HG03025 (cell line): ENCODE data around the gene ANKRD36.
"Not testable (repeated sequence)": the region's sequence is repeated elsewhere in the genome, so short reads cannot be mapped to it uniquely, and the experiment has no call there.

Experiments
- ATAC-seq: cut with Tn5 transposase; IDR thresholded peaks from one replicate; pipeline ENCODE4 v1.9.1; 2021; ENCODE audit warnings: mild to moderate bottlenecking, moderate library complexity; ENCODE audit not compliant: unreplicated experiment, low FRiP score

Gene ANKRD36

DNA sequence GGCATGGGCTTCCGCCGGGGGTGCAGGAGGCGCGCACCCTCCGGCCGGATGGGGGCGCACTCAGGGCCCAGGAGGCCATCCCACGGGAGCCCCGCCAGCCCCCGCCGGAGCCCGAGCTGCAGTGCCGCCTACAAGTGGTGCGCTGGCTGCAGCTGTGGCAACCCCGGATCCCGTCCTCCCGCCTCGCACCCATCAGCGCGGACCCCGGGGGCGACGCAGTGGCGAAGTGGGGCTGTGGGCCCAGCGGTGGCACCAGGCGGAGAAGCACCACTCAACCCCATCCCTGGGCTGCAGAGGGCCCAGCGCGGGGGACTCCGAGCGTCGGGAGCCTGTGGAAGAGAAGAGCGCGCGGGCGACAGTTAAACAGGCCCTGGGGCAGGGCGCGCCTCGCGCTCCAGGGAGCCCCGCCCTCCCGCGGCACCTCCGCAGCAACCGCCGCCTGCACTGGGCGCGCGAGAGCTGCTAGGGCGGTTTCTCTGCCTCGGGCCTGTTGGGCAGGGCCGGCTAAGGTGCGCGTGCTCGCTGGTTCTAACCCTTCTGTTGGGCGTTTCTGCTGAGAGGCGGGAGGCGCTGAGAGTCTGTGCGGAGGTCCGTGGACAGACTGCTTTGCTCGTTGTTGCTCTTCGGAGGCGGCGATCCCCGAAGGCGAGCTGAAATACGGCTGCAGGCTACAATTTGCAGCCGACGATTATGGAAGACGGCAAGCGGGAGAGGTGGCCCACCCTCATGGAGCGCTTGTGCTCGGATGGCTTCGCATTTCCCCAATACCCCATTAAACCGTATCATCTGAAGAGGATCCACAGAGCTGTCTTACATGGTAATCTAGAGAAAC lies at the start of gene ANKRD36:
Gene ANKRD36, plus strand, starts transcription at position 104 of the 832 bp plus-strand sequence. Its CDS starts 587 bp downstream, at position 691.
- ATAC-seq, result peak; percentile 86

DNA sequence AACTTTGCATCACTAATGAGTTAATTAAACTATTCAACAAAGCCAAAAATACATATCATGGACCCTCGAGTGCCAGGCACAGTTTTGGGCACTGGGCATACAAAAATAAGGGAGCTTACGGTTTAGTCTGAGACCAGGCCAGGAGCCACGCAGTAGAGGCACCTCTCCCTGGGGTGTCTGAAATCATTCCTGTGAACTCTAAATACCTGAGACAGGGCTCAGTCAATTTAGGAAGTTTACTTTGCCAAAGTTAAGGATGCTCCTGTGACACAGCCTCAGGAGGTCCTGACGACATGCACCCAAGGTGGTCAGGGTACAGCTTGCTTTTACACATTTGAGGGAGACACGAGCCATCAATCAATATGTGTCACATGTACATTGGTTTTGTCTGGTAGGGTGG lies 46.9 kb upstream of the ANKRD36 start:
- ATAC-seq, result not testable (repeated sequence)

DNA sequence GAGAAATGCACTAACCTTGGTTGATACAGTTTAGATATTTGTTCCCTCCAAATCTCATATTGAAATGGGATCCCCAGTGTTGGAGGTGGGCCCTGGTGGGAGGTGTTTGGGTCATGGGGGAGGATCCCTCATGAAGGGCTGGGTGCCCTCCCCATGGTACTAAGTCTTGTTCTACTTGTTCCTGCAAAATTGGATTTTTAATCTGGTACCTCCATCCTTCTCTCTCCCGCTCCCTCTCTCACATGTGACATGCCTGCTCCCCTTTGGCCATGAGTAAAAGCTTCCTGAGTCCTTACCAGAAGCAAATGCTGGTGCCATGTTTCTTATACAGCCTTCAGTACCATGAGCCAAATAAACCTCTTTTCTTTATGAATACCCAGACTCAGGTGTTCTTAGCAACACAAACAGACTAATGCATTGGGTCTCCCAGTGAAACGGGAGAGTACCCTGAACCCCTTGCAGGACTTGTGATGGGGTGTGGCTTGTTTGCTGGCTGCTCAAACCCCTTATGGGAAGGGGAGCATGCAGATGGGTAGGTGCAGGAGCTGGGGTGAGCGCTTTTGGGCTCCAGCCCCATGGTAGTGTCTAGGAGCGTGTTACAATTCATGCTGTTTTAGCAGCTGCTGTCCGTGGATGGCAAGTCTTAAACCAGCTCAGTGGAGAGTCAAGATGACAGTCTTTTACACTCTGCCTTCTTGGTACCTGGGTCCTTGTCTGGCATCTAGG lies 45.5 kb upstream of the ANKRD36 start:
- no peak for ATAC-seq

DNA sequence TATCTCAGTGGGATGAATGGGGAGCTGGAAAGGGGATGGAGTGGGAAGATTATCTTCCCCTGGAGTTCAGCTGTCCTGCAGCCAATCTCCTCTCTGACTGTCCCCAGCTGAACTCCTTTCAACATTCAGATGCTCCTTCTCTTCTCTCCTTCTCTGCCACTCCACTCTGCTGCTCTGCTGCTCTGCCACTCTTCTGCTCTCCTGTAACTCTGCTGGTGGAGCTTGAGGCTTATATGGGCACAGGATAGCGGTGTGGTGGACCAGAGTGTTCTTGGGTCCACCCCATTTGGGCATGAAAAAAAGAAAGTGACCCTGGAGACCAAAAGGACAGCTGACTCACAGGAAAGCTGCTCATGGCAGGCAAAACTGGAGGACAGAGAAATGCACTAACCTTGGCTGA lies 44.9 kb upstream of the ANKRD36 start:
- no peak for ATAC-seq

DNA sequence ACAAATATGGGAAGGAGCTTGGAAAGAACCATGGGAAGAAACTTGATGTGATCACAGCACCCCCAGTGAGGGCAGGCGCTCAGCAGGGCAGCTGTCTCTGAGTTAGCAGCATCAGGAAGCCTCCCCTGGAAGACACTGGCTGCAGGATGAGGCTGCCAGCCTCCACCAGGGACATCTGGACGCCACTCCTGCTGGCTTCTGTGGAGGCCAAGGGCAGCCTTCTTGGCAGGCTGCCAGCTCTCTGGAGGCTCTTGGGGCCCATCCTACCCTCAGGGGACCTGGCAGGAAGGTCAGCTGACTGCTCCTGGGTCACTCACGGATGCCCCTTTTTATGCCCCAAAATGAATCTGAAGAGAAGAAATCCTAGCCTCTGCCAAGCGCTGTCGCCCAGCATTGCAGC lies 44.2 kb upstream of the ANKRD36 start:
- ATAC-seq, result not testable (repeated sequence)

DNA sequence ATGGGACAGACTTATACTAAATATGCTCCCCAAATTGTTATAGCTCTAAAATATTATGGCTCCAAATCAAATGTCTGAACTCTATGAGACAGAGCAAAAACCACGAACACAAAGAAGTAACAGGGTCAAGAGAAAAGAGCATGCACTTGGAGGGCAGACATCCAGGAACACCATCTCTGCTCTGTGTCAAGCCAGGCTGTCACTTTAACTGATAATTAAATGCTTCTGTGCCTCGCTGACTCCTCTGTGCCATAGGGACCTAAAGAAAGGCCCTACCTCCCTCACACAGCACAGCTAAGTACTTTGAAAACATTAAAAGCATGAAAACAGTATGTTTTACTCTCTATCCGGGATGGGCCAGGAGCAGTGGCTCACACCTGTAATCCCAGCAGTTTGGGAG lies 42.0 kb upstream of the ANKRD36 start:
- not testable (repeated sequence) for ATAC-seq

DNA sequence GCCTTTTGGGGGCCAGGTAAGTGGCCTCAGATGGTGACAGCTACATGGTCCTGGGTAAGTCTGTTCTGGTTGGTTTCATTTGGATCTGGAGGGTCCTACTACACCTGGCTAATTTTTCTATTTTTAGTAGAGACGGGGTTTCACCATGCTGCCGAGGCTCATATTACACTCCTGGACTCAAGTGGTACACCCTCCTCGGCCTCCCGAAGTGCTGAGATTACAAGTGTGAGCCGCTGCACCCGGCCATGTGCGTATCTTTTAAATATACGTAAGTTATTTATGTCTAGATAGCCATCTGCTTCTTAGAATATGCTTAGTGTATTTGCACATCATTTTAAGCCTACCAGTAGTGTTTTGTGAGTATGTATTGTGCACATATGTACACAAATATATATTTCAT lies 35.7 kb upstream of the ANKRD36 start:
- ATAC-seq, result not testable (repeated sequence)

DNA sequence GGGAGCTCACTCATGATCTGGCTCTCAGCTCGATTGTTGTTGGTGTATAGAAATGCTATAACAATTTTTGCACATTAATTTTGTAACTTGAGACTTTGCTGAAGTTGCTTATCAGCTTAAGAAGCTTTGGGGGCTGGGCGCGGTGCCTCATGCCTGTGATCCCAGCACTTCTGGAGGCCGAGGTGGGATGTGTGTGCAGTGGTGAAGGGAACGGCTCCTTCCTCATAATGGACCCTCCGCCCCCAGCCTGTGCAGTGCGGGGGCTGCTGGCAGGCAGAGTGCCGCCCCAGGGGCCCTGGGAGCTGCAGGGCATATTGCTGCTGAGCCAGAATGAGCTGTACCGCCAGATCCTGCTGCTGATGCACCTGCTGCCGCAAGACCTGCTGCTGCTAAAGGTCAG lies 32.1 kb upstream of the ANKRD36 start:
- not testable (repeated sequence) for ATAC-seq

DNA sequence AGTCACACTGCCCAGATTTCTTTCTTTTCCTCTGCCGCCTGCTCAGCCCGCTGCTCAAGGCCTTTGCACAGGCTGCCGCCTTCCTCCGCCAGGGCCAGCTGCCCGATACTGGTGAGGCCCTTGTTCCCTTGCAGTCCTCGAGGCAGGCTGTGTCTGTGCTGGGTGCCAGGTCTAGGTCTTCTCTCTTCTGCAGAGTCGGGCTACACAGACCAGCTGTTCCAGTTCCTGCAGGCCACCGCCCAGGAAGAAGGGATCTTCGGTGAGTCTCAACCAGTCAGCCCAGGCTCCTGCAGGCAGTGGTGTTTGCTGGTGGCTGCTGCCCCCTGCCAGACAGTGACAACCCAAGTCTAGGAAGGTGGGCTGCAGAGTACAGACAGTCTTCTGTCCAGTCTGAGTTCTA lies 30.7 kb upstream of the ANKRD36 start:
- ATAC-seq, result not testable (repeated sequence)

DNA sequence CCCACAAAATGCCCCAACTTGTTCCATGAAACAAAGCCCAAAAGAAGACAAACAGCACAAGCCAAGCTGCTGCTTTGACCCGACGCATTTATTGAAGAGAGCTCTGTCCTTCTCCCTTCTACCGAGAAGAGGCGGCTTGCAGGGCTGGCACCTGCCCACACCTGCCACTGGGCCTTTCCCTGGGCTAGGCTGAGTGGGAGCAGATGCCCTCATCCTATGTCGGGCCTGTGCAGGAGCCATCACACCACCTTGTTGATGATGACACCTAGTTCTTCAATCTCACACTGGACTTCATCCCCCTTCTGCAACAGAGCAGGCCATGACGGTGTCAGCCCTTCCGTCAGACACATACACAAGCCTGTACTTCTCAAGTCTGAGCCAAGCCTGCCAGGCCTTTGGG lies 29.4 kb upstream of the ANKRD36 start:
- not testable (repeated sequence) for ATAC-seq

DNA sequence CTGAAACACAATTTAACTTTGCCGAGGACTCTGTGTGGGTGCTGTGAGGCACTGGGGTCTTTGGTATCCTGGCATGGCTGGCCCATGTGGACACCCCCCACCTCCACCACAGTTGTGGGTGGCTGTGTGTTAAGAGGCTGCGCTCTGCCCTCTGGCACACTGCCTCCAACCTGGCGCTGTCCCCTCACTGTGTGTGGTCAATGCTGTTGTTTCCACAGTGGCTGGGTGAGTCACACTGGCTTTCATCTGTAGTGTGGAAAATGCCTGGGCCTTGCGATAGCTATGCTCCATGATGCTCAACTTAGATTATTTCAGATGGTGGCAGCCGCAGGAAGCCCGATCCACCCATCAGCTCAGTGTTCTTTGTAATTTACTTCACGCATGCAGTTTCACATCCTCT lies 27.9 kb upstream of the ANKRD36 start:
- not testable (repeated sequence) for ATAC-seq

DNA sequence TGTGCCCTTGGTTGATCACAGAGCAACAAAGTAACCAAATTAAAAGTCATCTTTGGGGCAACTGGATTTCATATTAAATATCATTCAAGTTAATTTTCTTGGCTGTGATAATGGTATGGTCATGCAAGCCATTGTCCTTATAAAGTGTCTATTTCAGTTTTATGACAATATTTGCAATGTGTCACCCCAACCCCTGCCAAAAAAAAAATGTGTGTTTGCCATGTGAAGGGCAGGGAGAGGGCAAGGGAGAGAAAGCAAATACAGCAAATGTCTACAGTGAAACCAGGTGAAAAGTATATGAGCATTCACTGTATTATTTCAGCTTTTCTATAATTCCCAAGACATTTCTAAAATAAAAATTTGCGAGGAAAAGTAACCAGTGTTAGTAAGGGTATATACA lies 24.2 kb upstream of the ANKRD36 start:
- not testable (repeated sequence) for ATAC-seq

DNA sequence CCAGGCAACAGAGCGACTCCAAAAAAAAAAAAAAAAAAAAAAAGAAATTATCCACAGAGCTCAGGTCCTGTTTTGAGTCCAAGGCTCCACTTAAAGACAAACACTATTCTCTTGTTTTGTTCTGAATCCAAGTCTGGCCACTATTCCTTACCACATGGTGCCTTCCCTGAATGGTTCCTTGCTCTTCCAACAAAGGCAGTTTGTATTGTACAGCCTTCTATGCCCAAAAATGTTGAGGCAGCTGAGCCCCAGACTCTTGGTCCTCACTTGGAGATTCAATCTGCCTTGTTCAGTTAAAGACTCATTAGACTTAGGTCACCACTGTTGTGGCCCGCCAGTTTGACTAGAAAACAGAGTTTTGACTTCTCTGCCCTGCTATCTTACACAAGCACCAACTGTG lies 20.0 kb upstream of the ANKRD36 start:
- ATAC-seq, result not testable (repeated sequence)

DNA sequence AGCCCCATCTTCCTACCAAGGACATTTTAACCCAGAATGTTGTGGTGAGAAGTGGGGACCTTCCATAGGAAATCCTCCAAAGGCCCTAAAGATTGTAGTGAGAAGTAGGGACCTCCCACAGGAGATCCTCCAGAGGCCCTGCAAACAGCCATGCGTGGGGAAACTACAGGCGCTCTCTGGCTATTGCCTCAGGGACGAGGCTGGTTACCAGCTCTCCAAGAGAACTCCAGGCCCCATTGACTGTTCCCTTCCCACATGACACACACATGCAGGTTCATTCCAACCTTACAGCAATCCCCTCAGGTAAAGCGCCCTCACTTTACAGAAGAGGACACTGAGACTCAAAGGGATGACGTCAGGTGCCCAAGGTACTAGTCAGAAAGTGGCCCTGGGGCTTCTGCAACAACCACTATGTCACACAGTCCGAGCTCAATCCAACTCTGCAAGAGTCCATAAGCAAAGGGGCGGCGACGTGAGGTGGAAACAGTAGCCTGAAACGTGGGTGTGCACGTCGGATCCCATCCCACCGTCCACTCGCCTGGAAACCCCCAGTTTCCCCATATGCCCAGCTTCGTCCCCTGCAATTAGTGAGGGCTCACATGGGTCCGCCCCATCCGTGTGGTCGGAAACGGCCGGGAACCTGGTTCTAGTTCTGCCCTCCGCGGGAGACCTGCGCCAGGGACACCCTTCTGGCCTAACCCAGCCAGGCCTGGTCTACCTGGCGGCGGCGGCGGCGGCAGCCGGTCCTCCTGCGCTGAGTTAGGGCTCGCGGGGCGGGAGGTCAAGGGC lies 18.8 kb upstream of the ANKRD36 start:
- peak; percentile 6 for ATAC-seq

DNA sequence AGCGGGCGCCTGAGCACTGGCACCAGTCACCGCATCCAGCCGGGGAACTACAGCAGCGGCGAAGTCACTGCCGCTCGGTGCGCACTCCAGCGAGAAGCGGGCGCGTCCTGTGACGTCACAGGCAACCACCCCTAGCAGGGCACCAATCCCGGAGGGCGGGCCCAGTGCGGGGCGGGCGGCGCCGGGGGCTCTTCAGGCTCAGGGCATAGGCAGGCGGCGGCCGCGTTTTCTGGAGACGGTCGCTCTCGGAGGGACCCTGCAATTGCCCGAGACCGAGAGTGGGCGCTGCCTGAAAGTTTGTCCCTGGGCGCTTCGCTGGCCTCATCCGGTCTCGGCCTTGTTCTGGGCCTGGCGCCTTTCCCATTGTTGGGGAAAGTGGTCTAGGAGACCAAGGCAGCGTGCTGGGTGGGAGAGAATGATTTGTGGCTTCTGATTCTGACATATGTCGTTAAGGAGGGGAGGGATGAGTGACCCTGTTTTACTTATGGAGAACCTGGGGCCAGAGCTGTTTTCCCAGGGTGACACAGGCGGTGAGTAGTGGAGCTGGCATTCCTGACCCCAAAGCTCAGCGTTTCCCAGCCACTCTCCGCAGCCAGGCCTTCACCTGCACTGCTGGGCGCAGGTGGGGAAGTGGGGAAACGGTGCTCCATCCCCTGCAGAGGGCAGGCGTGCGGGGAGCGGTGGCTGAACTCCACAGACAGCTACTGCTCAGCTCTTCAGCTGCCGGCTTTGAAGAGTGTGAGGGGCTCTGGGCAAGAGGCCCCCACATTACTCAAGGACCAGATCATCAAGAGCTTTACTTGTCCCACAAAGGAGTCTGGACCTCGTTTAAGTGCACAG lies 18.0 kb upstream of the ANKRD36 start, which contains the start of gene FAHD2B:
Gene FAHD2B, minus strand, starts transcription at position 111 of the 840 bp plus-strand sequence. CDS start 3,176 bp downstream, outside the sequence.
- ATAC-seq, result peak; percentile 74

DNA sequence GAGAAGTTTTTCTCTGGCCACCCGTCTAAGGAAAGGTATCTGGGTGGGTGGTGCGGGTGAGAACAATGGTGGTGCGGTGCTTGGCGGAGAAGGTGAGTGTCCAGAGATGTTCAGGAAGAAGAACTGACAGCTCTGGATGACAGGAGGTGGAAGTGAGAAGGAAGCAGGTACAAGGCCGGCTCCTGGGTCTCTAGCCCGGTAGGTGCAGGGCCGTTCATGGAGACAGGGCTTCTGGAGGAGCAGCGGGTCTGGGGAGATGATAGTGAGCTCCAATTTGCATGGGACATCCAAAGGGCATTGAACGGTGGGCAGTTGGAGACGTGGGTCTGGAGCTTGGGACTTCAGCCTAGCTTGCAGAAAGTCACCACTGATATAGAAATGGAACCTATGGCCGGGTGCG lies 17.3 kb upstream of the ANKRD36 start:
- no peak for ATAC-seq

DNA sequence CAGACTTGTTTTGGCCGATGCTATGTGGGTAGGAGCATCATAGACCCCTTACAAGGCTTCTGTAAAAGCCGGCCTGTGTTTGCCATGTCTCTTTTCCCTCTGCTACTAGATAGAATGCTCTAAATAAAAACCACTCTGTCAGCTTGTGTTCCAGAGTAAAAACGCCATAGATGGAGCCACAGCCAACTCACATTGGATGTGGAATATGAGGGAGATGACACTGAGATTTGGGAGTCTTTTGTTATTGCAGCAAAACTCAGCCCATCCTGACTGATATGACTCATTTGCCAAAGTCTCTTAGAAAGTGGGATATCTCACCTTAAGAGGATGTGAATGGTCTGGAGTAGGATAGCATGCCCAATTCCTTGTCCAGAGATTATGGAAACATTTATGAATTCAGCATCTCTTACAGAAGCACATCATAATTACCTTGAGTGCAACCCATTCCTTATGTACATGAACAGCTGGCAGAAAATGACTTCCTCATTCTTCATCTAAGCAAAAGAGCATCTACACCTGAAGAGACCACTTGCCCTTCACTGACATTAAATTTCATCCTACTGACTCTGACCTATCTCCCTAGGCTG lies 14.1 kb upstream of the ANKRD36 start:
- not testable (repeated sequence) for ATAC-seq

DNA sequence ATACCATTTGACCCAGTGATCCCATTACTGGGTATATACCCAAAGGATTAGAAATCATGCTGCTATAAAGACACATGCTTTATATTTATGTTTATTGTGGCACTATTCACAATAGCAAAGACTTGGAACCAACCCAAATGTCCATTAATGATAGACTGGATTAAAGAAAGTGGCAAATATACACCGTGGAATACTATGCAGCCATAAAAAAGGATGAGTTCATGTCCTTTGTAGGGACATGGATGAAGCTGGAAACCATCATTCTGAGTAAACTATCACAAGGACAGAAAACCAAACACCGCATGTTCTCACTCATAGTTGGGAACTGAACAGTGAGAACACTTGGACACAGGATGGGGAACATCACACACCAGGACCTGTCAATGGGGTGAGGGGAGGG lies 6.1 kb upstream of the ANKRD36 start:
- not testable (repeated sequence) for ATAC-seq

DNA sequence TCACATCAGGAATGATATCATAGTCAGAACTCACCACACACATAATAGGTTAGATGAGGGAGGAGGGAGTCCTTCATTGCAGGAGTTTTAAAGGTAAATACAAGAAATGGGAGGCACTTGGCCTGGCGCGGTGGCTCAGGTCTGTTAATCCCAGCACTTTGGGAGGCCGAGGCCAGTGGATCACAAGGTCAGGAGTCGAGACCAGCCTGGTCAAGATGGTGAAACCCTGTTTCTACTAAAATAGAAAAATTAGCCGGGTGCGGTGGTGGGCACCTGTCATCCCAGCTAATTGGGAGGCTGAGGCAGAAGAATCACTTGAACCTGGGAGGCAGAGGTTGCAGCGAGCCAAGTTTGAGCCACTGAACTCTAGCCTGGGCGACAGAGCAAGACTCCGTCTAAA lies 1.7 kb upstream of the ANKRD36 start:
- not testable (repeated sequence) for ATAC-seq
